ENCODE data around the gene AKR1C8.

GRCh38 chr10:5123886-5124285 is 61.1 kb downstream of the AKR1C8 start:
- no peak for TF ChIP-seq POLR2A (IDR thresholded peaks at IDR 0.05; ENCODE audit: low read depth, low read length)
- no peak for TF ChIP-seq POLR2AphosphoS5 (IDR thresholded peaks at IDR 0.05; ENCODE audit: low read depth, low read length)
- no peak for TF ChIP-seq TAF1 (IDR thresholded peaks at IDR 0.05; ENCODE audit: borderline replicate concordance, low read depth, low read length)

Data from GM12892 (cell line).